GM21528 (cell line): ENCODE data around the gene SOCS2.

Source experiments
- ATAC-seq: cut with Tn5 transposase; IDR thresholded peaks from one replicate; pipeline ENCODE4 v1.9.1; 2021; ENCODE audit warnings: mild to moderate bottlenecking, moderate library complexity; ENCODE audit not compliant: unreplicated experiment, low FRiP score

SOCS2 gene

DNA sequence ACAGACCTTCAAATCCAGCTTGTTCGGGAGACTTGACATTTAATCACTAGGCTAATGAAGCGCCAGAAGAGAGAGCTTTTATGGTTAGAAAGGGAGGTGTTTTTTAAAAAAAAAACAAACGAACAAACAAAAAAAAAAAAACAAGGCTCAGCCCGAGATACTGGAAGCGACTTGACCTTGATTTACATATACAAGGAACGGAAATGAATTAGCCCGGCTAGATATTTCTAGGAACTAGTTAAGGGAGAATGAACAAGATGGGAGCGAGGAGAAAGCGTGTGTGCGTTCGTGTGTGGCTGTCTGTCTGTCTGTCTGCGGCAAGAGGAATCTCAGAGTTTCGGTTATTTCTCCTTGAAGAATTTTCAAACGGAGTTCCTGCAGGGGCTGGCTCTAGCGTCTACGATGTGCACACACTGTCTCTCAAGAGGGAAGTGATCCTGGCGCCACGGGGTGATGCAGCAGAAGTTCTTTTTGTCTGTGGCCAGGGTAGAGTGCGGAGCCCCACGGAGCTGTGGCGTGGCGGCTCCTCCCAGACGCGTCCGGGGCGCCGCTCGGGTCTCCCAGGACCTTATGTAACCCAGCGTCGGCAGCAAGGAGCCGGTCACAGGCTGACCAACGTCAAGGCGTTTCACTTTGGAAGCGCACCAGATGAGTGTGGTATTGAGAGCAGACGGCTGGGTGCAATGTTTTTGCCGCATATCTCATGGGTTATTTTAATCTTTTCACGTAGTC, 18.8 kb downstream of the SOCS2 start:
- ATAC-seq: peak; percentile 83

- ATAC-seq: no peak
These were observed 20.3 kb downstream of the SOCS2 start for GRCh38 chr12:93592641-93593406.

GRCh38 chr12:93593843-93594242, 21.4 kb downstream of the SOCS2 start:
- no peak for ATAC-seq

DNA sequence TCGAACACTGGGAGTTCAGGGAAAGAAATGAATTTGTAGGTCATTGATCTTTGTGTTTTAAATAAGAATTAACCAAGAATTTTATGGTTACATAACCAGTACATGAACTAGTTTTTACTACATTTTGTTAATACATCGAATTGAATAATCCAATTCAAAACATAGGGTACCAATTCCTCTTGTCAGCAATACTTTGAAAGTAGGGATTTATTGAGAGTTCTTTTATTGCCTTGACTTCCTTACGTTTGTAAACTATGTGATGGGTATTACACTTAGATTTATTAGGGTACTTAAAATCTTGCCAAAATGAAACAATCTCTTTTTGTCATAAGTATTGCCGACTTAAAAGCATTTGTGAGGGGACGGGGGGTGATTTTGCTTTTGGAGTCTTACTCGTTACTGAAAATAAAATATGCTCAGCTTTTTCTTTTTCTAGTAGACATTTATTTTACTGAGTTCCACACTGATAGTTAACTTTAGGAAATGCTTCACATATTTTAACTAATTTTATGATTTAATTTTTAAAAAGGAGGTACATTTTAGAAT, 22.4 kb downstream of the SOCS2 start:
- no peak for ATAC-seq

DNA sequence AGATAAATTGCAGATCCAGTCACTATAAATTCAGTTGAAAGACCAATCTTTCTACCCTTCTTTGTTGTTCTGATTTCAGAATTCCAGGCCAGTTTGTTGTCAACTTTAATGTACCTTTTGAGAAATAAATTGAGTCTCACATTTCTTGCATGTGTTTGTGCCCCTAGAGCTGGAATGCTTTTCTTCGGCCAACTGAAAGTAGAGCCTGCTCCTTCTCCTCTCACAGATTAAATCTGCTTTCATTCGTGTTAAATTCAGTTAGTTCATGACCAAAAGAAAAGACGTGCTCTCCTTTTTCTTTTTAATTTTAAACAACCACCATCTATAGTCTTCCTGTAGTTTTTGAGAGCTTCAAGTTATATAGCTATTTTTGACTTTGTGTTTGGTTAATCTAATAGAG, 22.9 kb downstream of the SOCS2 start:
- ATAC-seq: no peak

DNA sequence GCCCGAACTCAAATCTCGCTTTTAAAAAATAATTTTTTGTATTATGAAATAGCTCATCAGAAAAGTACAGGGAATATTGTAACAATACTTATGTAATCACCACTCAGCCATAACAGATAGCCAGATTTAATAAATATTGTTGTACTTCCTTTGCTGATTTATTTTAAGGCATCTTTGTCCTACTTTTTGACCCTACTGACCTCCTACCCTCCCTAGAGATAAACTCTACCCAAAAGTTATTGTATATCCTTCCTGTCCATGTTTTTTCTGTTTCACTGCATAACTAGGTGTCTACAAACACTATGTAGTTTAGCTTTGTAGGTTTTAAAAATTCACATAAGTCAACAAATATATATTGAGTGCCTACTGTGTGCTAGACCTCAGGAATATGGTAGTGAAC, 25.1 kb downstream of the SOCS2 start:
- no peak for ATAC-seq

DNA sequence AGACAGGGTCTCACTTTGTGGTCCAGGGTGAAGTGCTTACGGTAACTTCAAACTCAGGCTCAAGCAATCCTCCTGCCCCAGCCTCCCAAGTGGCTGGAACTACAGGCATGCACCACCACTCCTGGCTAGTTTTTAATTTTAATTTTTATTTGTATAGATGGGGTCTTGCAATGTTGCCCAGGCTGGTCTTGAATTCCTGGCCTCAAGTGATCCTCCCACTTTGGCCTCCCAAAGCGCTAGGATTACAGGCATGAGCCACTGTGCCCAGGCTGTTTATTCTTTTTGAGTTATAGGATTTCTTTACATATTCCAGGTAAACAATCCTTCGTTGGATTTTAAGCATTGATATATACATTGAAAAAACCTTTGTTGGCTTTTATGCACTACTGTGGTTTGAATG, 26.7 kb downstream of the SOCS2 start:
- no peak for ATAC-seq

GRCh38 chr12:93601591-93601990, 29.1 kb downstream of the SOCS2 start:
- no peak for ATAC-seq

GRCh38 chr12:93602897-93603668, 30.6 kb downstream of the SOCS2 start:
- no peak for ATAC-seq

GRCh38 chr12:93603762-93604161, 31.3 kb downstream of the SOCS2 start:
- no peak for ATAC-seq

GRCh38 chr12:93608313-93608712, 35.8 kb downstream of the SOCS2 start:
- no peak for ATAC-seq

DNA sequence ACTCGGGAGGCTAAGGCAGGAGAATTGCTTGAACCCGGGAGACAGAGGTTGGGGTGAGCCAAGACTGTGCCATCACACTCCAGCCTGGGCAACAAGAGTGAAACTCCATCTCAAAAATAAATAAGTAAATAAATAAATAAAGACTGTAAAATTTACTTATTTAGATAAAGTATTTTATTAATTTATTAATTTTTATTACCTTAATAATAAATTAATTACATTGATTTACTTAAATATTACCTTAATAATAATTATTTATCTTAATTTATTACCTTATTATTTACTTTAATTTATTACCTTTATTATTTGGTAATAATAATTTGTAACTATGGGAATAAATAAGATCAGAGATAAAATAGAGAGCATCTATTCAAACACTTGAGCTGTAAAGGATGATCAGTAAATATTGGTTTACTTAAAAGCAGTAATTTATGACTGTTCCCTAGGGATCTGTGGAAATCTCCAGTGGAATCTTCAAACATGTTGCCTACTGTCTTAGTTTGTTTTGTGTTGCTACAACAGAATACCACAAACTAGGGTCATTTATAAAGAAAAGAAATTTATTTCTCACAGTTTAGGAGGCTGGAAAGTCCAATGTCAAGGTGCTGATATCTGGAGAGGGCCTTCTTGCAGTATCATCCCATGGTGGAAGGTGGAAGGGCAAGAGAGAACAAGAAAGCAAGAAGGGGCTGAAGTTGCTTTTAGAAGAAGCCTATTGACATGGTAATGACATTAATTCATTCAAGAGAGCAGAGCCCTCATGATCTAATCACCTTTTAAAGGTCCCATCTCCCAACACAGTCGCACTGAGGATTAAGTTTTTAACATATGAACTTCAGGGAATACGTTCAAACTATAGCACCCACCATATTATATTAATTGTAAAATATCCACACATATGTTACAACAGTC, 37.1 kb downstream of the SOCS2 start:
- ATAC-seq: no peak

- no peak for ATAC-seq
These were observed 40.3 kb downstream of the SOCS2 start for GRCh38 chr12:93612776-93613175.

- ATAC-seq: no peak
These were observed 42.6 kb downstream of the SOCS2 start for GRCh38 chr12:93614917-93615596.

GRCh38 chr12:93616584-93617101, 44.2 kb downstream of the SOCS2 start:
- no peak for ATAC-seq

DNA sequence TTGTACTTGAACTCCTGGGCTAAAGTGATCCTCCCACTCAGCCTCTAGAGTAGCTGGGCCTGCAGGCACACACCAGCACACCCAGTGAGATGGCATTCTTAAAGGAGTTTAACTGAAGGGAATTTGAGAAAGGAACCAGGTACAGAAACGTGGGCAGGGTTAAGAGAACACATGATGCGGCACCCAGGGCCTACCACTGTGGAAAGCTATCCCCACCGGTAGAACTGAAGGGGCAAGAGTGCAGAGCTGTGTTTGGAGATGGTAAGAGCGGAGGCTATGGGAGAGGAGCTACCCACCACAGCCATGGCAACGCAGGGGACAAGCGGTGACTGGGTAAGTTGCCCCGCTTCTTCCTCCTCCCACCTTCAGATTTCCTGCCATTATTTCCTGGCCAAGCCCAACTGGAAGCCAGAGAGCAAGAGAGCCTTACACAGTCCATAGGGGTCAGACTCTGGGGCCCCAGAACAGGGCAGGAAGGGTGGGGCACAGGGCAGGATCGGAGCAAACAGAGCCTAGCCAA, 46.5 kb downstream of the SOCS2 start:
- ATAC-seq: no peak

DNA sequence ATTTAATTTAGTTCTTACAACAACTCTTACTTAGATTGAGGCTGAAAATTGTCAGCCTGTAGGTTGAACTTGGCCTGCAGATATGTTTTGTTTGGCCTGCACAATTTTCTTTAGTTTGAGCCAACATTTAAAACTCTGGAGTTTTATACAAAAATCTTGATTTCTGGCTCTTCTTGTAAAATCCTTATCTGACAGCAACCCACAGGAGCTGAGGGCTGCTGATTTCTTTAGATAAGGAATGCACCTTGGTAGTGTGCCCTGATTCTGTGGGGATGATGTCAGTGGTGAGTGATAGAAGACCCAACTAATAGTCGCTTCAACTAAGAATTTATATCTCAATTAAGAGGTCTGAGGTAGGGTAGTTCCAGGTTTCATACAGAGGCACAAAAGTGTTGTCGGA, 49.5 kb downstream of the SOCS2 start:
- ATAC-seq: no peak

DNA sequence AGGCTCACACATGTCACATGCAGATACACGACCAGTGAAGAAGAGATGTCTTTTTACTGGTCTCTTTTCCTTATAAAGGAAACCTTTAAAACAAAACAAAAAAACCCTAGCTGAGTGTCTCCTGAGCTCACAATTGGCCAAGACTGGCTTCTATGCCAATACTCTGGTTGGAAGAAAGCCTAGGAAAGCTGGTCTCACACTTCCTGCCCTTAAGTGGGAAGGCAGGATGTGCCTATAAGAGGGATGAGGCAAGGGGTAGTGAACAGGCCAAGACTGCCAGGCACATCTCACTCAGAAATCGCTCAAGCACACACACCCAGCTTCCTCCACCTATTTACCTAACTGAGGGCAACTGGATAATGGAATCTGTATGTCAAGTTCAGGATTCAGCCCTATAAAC, 50.0 kb downstream of the SOCS2 start:
- no peak for ATAC-seq
